Left lobe of liver (tissue), 2 donors: Measurements from ENCODE around the gene TMEM87B. TPM values are rescaled to one million over a fixed set of nuclear protein-coding genes. Genes with fewer than 3 reads are reported as not detected.
"Not testable (repeated sequence)": the region's sequence is repeated elsewhere in the genome, so short reads cannot be mapped to it uniquely, and the experiment has no call there.

ENCODE experiments used
- ATAC-seq: fragments of 200-7000 bp; cut with Tn5 transposase; one replicate; pipeline ENCODE4 v1.9.1; 2020; ENCODE audit warnings: mild to moderate bottlenecking, moderate library complexity
- DNase-seq: peaks from one replicate; pipeline ENCODE4 v3.0.0-alpha.2; 2020; ENCODE audit warnings: low spot score
- total RNA-seq: library from RNA; stranded (reverse); gene quantifications from one replicate; pipeline ENCODE4 v1.2.1, GENCODE V29; 2021
- donor health status: DM: no; HTN: no; CAD: no; lungs with moderate emphysema.
- donor health status: DM: no; HTN: yes; CAD: no.

TMEM87B gene
- total RNA-seq, 1 donor from 2014 or later = 7.5 TPM

- no peak for ATAC-seq
- DNase-seq = no peak
Observed at GRCh38 chr2:112065486-112065885, 10.4 kb downstream of the TMEM87B start.

GRCh38 chr2:112065966-112066365, 10.9 kb downstream of the TMEM87B start:
- no peak for ATAC-seq

GRCh38 chr2:112069794-112070193, 14.7 kb downstream of the TMEM87B start:
- not testable (repeated sequence) for DNase-seq, ATAC-seq

More at GRCh38 chr2:112065966-112066365, 10.9 kb downstream of the TMEM87B start:
- DNase-seq = no peak

- DNase-seq = no peak
- ATAC-seq = no peak
Observed at GRCh38 chr2:112073875-112074274, 18.8 kb downstream of the TMEM87B start.

GRCh38 chr2:112074506-112074905, 19.4 kb downstream of the TMEM87B start:
- no peak for ATAC-seq
- DNase-seq = no peak

GRCh38 chr2:112075490-112076260, 20.6 kb downstream of the TMEM87B start:
- ATAC-seq (no peak), DNase-seq (no peak)

GRCh38 chr2:112077814-112078213, 22.7 kb downstream of the TMEM87B start:
- DNase-seq = no peak
- ATAC-seq = no peak

- ATAC-seq (no peak), DNase-seq (no peak)
Observed at GRCh38 chr2:112081262-112081661, 26.2 kb downstream of the TMEM87B start.

- DNase-seq = no peak
- ATAC-seq = peak; percentile 71
Observed at GRCh38 chr2:112084689-112085374, 29.8 kb downstream of the TMEM87B start.

GRCh38 chr2:112085375-112085730, 30.3 kb downstream of the TMEM87B start:
- DNase-seq (no peak), ATAC-seq (no peak)

- DNase-seq (no peak), ATAC-seq (no peak)
Observed at GRCh38 chr2:112085916-112086669, 31.0 kb downstream of the TMEM87B start.

GRCh38 chr2:112087346-112088020, 32.4 kb downstream of the TMEM87B start:
- no peak for DNase-seq
- no peak for ATAC-seq

- DNase-seq (no peak), ATAC-seq (no peak)
Observed at GRCh38 chr2:112089375-112089774, 34.3 kb downstream of the TMEM87B start.

- no peak for ATAC-seq
- no peak for DNase-seq
Observed at GRCh38 chr2:112092286-112093041, 37.4 kb downstream of the TMEM87B start.

GRCh38 chr2:112093216-112093615, 38.1 kb downstream of the TMEM87B start:
- ATAC-seq (no peak), DNase-seq (no peak)

- DNase-seq (no peak), ATAC-seq (no peak)
Observed at GRCh38 chr2:112095681-112096080, 40.6 kb downstream of the TMEM87B start.

GRCh38 chr2:112096098-112096497, 41.0 kb downstream of the TMEM87B start:
- DNase-seq (no peak), ATAC-seq (no peak)

GRCh38 chr2:112108178-112108832, 53.2 kb downstream of the TMEM87B start:
- ATAC-seq = no peak

GRCh38 chr2:112109278-112109677, 54.2 kb downstream of the TMEM87B start:
- ATAC-seq (no peak), DNase-seq (no peak)

More at GRCh38 chr2:112108178-112108832, 53.2 kb downstream of the TMEM87B start:
- no peak for DNase-seq

- DNase-seq = no peak
- no peak for ATAC-seq
Observed at GRCh38 chr2:112110966-112111365, 55.9 kb downstream of the TMEM87B start.
